ENCODE measurements around the gene ADTRP. TPM values are rescaled to one million over a fixed set of nuclear protein-coding genes. Genes with fewer than 3 reads are reported as not detected.

ADTRP gene
- total and polyA plus RNA-seq, 10 of the 15 experiments (the other 5 are each of a cell fraction or from before 2014, with no cell fraction given), result 0.10 to 2.6 (median 2.1) TPM

DNA sequence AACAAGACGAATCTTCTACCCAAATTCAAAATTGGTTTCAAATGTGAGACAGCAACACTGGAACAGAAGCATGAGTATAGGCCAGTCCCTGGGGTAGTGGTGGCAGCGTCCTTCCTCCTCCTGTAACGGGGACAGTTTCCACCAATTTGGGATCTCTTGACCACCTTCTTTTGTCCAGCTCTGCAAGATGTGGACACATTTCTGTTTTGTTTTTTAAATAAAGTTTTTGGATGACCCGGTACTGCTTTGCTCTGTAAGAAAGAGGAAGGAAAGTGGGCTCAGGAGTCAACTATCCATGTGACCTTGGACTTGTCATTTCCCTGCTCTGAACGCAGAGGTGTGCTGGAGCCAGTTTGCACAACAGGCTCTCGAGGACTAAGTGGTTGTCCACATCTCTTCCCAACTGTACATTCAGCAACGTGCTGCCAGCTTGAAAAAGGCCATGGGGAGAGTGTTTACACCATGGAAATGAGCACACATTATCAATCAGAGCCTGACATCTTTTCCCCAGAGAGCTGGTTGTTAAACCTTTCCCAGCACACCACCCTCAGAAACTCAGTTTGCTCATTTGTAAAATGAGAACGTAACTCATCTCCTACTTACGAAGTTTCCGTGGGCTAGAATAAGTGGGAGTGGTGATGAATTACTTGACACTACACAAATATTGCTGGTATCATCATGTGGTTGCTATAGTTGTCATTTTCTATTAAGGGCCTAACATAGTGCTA, 66.5 kb downstream of the ADTRP start (continued):
- TF ChIP-seq, protein P1, sequence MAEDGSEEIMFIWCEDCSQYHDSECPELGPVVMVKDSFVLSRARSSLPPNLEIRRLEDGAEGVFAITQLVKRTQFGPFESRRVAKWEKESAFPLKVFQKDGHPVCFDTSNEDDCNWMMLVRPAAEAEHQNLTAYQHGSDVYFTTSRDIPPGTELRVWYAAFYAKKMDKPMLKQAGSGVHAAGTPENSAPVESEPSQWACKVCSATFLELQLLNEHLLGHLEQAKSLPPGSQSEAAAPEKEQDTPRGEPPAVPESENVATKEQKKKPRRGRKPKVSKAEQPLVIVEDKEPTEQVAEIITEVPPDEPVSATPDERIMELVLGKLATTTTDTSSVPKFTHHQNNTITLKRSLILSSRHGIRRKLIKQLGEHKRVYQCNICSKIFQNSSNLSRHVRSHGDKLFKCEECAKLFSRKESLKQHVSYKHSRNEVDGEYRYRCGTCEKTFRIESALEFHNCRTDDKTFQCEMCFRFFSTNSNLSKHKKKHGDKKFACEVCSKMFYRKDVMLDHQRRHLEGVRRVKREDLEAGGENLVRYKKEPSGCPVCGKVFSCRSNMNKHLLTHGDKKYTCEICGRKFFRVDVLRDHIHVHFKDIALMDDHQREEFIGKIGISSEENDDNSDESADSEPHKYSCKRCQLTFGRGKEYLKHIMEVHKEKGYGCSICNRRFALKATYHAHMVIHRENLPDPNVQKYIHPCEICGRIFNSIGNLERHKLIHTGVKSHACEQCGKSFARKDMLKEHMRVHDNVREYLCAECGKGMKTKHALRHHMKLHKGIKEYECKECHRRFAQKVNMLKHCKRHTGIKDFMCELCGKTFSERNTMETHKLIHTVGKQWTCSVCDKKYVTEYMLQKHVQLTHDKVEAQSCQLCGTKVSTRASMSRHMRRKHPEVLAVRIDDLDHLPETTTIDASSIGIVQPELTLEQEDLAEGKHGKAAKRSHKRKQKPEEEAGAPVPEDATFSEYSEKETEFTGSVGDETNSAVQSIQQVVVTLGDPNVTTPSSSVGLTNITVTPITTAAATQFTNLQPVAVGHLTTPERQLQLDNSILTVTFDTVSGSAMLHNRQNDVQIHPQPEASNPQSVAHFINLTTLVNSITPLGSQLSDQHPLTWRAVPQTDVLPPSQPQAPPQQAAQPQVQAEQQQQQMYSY (CRISPR knock-in tag; IDR thresholded peaks at IDR 0.05), result no peak
- TF ChIP-seq, protein P2, sequence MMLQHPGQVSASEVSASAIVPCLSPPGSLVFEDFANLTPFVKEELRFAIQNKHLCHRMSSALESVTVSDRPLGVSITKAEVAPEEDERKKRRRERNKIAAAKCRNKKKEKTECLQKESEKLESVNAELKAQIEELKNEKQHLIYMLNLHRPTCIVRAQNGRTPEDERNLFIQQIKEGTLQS (IDR thresholded peaks at IDR 0.05; ENCODE audit: borderline replicate concordance, extremely low read depth, low read depth, low read length), result no peak
- TF ChIP-seq CREM (IDR thresholded peaks at IDR 0.05; ENCODE audit: low read depth) (no peak), ZNF207 (IDR thresholded peaks at IDR 0.05; ENCODE audit: borderline replicate concordance) (no peak), YBX1 (IDR thresholded peaks at IDR 0.05) (no peak), KAT2A (conservative IDR thresholded peaks at IDR 0.05; ENCODE audit: control insufficient read depth, low read depth, low read length) (no peak), NR2C2 (IDR thresholded peaks at IDR 0.05; ENCODE audit: borderline replicate concordance, control insufficient read depth, insufficient read length, low read depth) (no peak), CBX5 (IDR thresholded peaks at IDR 0.05; ENCODE audit: low read depth) (no peak), HDAC6 (IDR thresholded peaks at IDR 0.05; ENCODE audit: unreplicated experiment) (no peak), RAD51 (IDR thresholded peaks at IDR 0.05) (no peak), ASH2L (IDR thresholded peaks at IDR 0.05; ENCODE audit: borderline replicate concordance, low read depth) (no peak), MEF2B (IDR thresholded peaks at IDR 0.05; ENCODE audit: partially characterized antibody, poor library complexity, severe bottlenecking) (peak; percentile 71), IRF4 (IDR thresholded peaks at IDR 0.05; ENCODE audit: low read depth, low read length) (no peak), ESRRA (IDR thresholded peaks at IDR 0.05; ENCODE audit: low read length) (no peak), RUNX3 (IDR thresholded peaks at IDR 0.05; ENCODE audit: low read length) (no peak), NFXL1 (IDR thresholded peaks at IDR 0.05; ENCODE audit: borderline replicate concordance) (no peak), PML (IDR thresholded peaks at IDR 0.05; ENCODE audit: low read length) (peak; percentile 11; the same call in 1 of the 2 replicates), CHD4 (IDR thresholded peaks at IDR 0.05) (no peak), TBL1XR1 (IDR thresholded peaks at IDR 0.05; ENCODE audit: low read depth, low read length) (no peak), ZNF384 (IDR thresholded peaks at IDR 0.05; ENCODE audit: borderline replicate concordance, low read depth, low read length) (no peak)
- TF ChIP-seq, protein P3, sequence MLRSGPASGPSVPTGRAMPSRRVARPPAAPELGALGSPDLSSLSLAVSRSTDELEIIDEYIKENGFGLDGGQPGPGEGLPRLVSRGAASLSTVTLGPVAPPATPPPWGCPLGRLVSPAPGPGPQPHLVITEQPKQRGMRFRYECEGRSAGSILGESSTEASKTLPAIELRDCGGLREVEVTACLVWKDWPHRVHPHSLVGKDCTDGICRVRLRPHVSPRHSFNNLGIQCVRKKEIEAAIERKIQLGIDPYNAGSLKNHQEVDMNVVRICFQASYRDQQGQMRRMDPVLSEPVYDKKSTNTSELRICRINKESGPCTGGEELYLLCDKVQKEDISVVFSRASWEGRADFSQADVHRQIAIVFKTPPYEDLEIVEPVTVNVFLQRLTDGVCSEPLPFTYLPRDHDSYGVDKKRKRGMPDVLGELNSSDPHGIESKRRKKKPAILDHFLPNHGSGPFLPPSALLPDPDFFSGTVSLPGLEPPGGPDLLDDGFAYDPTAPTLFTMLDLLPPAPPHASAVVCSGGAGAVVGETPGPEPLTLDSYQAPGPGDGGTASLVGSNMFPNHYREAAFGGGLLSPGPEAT (IDR thresholded peaks at IDR 0.05; ENCODE audit: low read depth), result no peak
- TF ChIP-seq, protein P4, sequence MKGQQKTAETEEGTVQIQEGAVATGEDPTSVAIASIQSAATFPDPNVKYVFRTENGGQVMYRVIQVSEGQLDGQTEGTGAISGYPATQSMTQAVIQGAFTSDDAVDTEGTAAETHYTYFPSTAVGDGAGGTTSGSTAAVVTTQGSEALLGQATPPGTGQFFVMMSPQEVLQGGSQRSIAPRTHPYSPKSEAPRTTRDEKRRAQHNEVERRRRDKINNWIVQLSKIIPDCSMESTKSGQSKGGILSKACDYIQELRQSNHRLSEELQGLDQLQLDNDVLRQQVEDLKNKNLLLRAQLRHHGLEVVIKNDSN (IDR thresholded peaks at IDR 0.05; ENCODE audit: borderline replicate concordance, extremely low read length, insufficient read depth, low read depth, low read length), result no peak
- TF ChIP-seq, protein P5, sequence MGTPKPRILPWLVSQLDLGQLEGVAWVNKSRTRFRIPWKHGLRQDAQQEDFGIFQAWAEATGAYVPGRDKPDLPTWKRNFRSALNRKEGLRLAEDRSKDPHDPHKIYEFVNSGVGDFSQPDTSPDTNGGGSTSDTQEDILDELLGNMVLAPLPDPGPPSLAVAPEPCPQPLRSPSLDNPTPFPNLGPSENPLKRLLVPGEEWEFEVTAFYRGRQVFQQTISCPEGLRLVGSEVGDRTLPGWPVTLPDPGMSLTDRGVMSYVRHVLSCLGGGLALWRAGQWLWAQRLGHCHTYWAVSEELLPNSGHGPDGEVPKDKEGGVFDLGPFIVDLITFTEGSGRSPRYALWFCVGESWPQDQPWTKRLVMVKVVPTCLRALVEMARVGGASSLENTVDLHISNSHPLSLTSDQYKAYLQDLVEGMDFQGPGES (IDR thresholded peaks at IDR 0.05), result no peak
